ENCODE results near the gene LRRC61. TPM values are rescaled to one million over a fixed set of nuclear protein-coding genes. Genes with fewer than 3 reads are reported as not detected.
A peak's percentile ranks its signal among the peaks of the same experiment; 100 is the strongest.

LRRC61 gene
- total and polyA plus RNA-seq, 2 of the 13 experiments (the other 11 are each of a cell fraction or from before 2014, with no cell fraction given): 33.0 to 34.8 TPM

DNA sequence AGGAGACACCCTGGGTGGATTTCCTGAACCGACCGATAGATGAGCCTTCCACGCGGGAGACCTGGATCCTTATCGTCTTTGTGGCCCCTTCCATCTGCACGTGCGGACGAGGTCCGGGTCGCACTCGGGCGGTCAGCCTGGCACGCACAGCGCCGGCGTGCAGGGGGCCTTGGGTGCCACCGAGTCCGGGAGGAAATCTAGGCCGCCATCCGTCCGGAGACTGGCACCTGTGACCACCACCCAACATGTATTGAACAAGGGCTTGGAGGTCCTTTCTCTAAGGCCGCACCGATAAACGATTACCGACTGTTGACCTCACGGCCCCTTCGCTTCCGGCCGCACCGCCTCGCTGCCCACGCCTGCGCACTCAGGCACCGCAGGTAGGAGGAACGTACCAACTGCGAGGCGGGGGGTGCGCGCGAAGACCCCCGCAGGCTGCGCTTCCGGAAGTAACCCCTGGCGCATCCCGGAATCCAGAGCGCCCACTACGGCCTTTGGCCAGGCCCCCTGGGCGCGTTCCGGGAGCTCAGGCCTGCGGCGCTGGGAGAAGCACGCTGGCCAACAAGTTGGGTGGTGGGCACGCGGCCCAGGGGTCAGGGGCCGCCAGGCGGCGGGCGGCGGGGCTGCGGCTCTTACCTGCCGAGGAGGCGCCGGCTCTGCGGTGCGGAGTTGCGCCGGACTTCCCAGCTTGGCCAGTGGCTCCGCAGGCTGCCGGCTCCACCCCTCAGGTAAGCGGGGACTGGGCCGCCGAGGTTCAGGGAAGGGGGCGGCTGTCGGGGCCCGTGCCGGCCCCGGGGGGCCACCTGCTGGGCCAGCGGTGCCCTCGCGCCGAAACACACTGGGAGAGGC is at the start of gene LRRC61, which contains the start of gene ACTR3C (continued):
- TF ChIP-seq, protein P1, sequence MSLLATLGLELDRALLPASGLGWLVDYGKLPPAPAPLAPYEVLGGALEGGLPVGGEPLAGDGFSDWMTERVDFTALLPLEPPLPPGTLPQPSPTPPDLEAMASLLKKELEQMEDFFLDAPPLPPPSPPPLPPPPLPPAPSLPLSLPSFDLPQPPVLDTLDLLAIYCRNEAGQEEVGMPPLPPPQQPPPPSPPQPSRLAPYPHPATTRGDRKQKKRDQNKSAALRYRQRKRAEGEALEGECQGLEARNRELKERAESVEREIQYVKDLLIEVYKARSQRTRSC (CRISPR knock-in tag; IDR thresholded peaks at IDR 0.05; ENCODE audit: low read depth): no peak
- TF ChIP-seq ZNF30 (CRISPR knock-in tag; IDR thresholded peaks at IDR 0.05) (peak; percentile 87), ZNF124 (CRISPR knock-in tag; IDR thresholded peaks at IDR 0.05) (no peak), SNAI1 (CRISPR knock-in tag; IDR thresholded peaks at IDR 0.05; ENCODE audit: borderline replicate concordance) (peak; percentile 97), PRMT3 (CRISPR knock-in tag; IDR thresholded peaks at IDR 0.05; ENCODE audit: borderline replicate concordance, low read depth) (0 out of 2 replicates have a peak, but pooled peaks have one; percentile 19), ZBTB42 (CRISPR knock-in tag; IDR thresholded peaks at IDR 0.05) (peak; percentile 91; the same call in 1 of the 2 replicates), REPIN1 (CRISPR knock-in tag; IDR thresholded peaks at IDR 0.05; ENCODE audit: borderline replicate concordance, low read depth) (peak; percentile 84), ZNF367 (CRISPR knock-in tag; IDR thresholded peaks at IDR 0.05; ENCODE audit: borderline replicate concordance) (0 out of 2 replicates have a peak, but pooled peaks have one; percentile 20), CENPT (CRISPR knock-in tag; IDR thresholded peaks at IDR 0.05; ENCODE audit: low read depth) (no peak), ZNF20 (CRISPR knock-in tag; IDR thresholded peaks at IDR 0.05) (peak; percentile 72), MEIS2 (CRISPR knock-in tag; IDR thresholded peaks at IDR 0.05) (peak; percentile 49; the same call in 1 of the 2 replicates), MTA3 (CRISPR knock-in tag; IDR thresholded peaks at IDR 0.05) (no peak), SOX6 (IDR thresholded peaks at IDR 0.05) (no peak), SOX6 (CRISPR knock-in tag; IDR thresholded peaks at IDR 0.05) (peak; percentile 78)
- TF ChIP-seq, protein P2, sequence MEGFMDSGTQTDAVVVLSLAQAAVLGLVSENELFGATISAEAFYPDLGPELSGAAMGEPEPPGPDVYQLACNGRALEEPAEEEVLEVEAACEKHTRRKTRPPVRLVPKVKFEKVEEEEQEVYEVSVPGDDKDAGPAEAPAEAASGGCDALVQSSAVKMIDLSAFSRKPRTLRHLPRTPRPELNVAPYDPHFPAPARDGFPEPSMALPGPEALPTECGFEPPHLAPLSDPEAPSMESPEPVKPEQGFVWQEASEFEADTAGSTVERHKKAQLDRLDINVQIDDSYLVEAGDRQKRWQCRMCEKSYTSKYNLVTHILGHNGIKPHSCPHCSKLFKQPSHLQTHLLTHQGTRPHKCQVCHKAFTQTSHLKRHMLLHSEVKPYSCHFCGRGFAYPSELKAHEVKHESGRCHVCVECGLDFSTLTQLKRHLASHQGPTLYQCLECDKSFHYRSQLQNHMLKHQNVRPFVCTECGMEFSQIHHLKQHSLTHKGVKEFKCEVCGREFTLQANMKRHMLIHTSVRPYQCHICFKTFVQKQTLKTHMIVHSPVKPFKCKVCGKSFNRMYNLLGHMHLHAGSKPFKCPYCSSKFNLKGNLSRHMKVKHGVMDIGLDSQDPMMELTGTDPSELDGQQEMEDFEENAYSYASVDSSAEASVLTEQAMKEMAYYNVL (CRISPR knock-in tag; IDR thresholded peaks at IDR 0.05; ENCODE audit: borderline replicate concordance): peak; percentile 63; the same call in 1 of the 2 replicates
- TF ChIP-seq, protein P3, sequence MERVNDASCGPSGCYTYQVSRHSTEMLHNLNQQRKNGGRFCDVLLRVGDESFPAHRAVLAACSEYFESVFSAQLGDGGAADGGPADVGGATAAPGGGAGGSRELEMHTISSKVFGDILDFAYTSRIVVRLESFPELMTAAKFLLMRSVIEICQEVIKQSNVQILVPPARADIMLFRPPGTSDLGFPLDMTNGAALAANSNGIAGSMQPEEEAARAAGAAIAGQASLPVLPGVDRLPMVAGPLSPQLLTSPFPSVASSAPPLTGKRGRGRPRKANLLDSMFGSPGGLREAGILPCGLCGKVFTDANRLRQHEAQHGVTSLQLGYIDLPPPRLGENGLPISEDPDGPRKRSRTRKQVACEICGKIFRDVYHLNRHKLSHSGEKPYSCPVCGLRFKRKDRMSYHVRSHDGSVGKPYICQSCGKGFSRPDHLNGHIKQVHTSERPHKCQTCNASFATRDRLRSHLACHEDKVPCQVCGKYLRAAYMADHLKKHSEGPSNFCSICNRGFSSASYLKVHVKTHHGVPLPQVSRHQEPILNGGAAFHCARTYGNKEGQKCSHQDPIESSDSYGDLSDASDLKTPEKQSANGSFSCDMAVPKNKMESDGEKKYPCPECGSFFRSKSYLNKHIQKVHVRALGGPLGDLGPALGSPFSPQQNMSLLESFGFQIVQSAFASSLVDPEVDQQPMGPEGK (CRISPR knock-in tag; IDR thresholded peaks at IDR 0.05): peak; percentile 90
- TF ChIP-seq, protein P4, sequence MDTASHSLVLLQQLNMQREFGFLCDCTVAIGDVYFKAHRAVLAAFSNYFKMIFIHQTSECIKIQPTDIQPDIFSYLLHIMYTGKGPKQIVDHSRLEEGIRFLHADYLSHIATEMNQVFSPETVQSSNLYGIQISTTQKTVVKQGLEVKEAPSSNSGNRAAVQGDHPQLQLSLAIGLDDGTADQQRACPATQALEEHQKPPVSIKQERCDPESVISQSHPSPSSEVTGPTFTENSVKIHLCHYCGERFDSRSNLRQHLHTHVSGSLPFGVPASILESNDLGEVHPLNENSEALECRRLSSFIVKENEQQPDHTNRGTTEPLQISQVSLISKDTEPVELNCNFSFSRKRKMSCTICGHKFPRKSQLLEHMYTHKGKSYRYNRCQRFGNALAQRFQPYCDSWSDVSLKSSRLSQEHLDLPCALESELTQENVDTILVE (CRISPR knock-in tag; IDR thresholded peaks at IDR 0.05): peak; percentile 68; the same call in 1 of the 2 replicates
- TF ChIP-seq, protein P5, sequence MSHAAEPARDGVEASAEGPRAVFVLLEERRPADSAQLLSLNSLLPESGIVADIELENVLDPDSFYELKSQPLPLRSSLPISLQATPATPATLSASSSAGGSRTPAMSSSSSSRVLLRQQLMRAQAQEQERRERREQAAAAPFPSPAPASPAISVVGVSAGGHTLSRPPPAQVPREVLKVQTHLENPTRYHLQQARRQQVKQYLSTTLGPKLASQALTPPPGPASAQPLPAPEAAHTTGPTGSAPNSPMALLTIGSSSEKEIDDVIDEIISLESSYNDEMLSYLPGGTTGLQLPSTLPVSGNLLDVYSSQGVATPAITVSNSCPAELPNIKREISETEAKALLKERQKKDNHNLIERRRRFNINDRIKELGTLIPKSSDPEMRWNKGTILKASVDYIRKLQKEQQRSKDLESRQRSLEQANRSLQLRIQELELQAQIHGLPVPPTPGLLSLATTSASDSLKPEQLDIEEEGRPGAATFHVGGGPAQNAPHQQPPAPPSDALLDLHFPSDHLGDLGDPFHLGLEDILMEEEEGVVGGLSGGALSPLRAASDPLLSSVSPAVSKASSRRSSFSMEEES (CRISPR knock-in tag; IDR thresholded peaks at IDR 0.05): no peak; the same call in 1 of the 2 replicates

Data from HepG2 (cell line).